Epithelial cell of proximal tubule (primary cell): ENCODE results near the gene RIC3. TPM values are rescaled to one million over a fixed set of nuclear protein-coding genes. Genes with fewer than 3 reads are reported as not detected.

Source experiments
- DNase-seq: peaks from one replicate; pipeline ENCODE4 v3.0.0-alpha.2; 2011; ENCODE audit warnings: low read depth
- H3K4me3 ChIP-seq: 2 replicates; pipeline ENCODE4 v1.5.1; 2011; ENCODE audit warnings: low read depth, mild to moderate bottlenecking, low read length
- total RNA-seq: library from RNA; depleted of rRNA; stranded (reverse); fragments of >200 nt; gene quantifications from 2 replicates; pipeline ENCODE4 v1.2.3, GENCODE V29; 2015
- TF ChIP-seq, protein P1 (sequence below): conservative IDR thresholded peaks from 2 replicates; pipeline ENCODE4 v1.5.1; 2012; ENCODE audit warnings: low read depth, mild to moderate bottlenecking, low read length

The RIC3 gene
- total RNA-seq, 1 donor from 2014 or later, result 0.92 TPM

DNA sequence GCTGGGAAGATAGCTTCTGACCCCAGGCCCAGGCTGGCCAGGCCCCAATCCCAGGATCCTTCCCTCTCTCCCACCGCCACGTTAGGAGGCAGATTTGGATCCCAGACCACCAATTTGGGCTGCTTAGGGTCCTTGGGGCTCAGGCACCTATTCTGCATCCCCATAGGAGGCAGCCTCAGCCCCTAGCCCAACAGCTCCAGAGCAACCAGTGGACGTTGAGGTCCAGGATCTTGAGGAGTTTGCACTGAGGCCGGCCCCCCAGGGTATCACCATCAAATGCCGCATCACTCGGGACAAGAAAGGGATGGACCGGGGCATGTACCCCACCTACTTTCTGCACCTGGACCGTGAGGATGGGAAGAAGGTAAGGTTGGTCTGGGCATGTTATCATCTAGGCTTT, 71.8 kb downstream of the RIC3 start:
- TF ChIP-seq, protein P1, sequence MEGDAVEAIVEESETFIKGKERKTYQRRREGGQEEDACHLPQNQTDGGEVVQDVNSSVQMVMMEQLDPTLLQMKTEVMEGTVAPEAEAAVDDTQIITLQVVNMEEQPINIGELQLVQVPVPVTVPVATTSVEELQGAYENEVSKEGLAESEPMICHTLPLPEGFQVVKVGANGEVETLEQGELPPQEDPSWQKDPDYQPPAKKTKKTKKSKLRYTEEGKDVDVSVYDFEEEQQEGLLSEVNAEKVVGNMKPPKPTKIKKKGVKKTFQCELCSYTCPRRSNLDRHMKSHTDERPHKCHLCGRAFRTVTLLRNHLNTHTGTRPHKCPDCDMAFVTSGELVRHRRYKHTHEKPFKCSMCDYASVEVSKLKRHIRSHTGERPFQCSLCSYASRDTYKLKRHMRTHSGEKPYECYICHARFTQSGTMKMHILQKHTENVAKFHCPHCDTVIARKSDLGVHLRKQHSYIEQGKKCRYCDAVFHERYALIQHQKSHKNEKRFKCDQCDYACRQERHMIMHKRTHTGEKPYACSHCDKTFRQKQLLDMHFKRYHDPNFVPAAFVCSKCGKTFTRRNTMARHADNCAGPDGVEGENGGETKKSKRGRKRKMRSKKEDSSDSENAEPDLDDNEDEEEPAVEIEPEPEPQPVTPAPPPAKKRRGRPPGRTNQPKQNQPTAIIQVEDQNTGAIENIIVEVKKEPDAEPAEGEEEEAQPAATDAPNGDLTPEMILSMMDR, result no peak
- DNase-seq, result no peak
- no peak overlapping the region for H3K4me3 ChIP-seq

DNA sequence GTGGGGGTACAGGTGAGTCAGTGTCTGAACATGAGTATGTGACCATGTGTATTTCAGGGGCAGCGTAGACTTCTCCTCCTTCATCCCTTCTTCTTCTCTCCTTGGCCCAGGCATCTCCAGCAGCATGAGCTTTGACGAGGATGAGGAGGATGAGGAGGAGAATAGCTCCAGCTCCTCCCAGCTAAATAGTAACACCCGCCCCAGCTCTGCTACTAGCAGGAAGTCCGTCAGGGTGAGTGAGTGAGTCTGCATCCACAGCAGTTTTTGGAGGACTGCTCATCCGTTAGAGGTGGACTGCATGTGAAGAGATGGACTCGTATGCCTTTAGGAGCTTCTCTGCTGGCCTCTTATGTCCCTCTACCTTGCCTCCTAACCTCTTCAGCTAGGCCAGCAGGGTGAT, 72.2 kb downstream of the RIC3 start:
- TF ChIP-seq, protein P1, result no peak
- no peak overlapping the region for H3K4me3 ChIP-seq
- DNase-seq, result no peak

DNA sequence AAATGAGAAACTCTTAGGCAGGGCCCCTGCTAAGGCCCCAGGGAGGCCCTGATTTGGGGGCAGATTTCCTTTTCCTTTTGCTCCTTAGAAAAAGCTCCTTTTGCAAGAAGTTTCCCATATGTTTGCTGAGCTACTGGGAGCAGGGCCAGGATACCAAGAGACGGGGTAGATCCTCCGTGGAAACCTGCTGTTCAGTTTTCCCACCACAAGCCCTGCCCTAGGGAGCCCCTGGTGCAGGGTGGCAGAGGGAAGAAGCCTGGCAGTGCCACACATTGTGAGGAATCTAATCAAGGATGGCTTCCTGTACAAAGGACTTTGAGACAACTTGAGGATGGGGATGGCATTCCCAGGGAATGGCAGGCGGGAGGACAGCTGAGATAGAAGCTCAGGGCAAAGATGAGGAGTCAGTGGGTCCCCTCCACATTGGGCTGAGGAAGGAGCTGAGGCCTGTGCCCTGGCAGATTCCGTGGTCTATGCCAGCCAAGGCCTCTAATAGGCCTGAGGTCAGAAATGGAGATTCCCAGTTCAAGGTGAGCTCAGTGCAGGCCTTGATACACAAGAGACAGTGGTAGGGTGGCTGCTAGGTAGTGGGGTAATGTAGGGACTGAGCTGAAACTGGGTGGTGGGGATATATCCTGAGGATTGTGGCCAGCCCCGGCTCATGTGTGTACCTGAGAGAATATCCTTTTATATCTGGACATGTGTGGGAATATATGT, 72.9 kb downstream of the RIC3 start:
- H3K4me3 ChIP-seq, result no peak overlapping the region
- DNase-seq, result no peak
- TF ChIP-seq, protein P1, result no peak

DNA sequence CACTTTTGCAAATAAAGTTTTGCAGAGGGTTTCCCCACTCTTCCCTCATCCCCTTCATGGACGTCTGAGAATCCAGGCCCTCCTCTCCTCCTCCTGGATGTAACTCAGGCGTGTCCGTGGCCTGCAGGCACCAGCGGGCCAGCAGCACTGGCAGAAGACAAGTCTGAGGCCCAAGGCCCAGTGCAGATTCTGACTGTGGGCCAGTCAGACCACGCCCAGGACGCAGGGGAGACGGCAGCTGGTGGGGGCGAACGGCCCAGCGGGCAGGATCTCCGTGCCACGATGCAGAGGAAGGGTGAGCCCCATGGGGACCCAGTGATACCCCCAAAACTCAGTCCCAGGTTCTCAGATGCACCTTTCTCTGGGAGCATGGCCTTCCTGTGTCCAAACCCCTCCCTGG, 73.5 kb downstream of the RIC3 start:
- H3K4me3 ChIP-seq, result no peak overlapping the region
- TF ChIP-seq, protein P1, result no peak
- no peak for DNase-seq

DNA sequence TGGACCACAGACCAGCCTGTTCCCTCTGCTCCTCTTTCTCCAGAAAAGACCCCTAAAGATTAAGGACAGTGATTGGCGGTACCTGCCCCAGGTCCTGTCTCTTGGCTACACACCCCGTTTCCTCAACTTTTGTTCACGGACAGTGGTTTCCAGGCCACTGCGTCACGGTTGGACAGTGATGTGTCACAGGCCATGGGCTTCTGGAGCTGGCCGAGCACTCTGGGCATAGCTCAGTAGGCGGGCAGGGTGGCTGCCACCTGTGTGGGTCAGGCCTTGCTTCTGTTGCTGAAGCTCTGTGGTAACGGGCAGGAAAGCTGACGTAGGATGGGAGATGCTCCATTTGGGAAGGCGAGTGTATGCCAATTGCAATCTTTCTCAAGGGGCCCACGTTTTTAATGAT, 74.2 kb downstream of the RIC3 start:
- TF ChIP-seq, protein P1, result no peak
- no peak overlapping the region for H3K4me3 ChIP-seq
- DNase-seq, result no peak

DNA sequence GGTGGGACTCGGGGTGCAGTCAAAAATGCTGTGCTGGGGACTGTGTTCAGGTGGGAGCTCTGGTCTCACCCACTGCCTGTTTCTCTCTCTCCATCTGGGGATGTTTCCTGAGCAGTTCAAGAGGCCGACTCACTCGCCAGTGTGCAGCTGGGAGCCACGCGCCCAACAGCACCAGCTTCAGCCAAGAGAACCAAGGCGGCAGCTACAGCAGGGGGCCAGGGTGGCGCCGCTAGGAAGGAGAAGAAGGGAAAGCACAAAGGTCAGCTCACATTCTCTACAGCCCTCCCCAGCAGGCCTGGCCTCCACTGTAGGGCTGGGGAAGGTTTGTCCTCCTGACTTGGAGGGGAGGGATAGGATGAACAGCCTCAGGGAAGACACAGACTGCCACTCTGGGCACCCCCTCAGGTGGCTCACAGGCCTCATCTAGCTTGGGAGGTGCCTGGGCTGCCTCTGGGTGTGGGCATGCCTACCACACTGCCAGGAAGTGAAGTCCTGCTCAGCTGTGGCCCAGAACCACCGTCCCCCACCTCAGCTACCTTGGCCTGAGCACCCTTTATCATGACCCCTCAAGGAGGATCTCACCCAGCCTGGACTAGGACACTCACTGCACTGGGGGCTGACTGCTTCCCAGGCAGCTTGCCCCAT, 74.8 kb downstream of the RIC3 start:
- H3K4me3 ChIP-seq, result no peak overlapping the region
- DNase-seq, result no peak
- TF ChIP-seq, protein P1, result no peak
